ENCODE data around the gene ZNF423.

- TF ChIP-seq E2F6 (IDR thresholded peaks at IDR 0.05; ENCODE audit: borderline replicate concordance in 1 of 2, extremely low read depth in 1 of 2, insufficient read depth in 1 of 2, insufficient read length in 1 of 2, low read depth in 1 of 2, low read length in 1 of 2, poor library complexity in 1 of 2, severe bottlenecking in 1 of 2) (no peak), CTCF (IDR thresholded peaks at IDR 0.05 in 2 of 3, conservative IDR thresholded peaks at IDR 0.05 in 1 of 3; ENCODE audit: insufficient read depth in 2 of 3, low read depth in 1 of 3, low read length in 3 of 3) (no peak)
These were observed 340.1 kb downstream of the ZNF423 start for GRCh38 chr16:49515861-49516260.
